ENCODE results near the gene RNF19B.

DNA sequence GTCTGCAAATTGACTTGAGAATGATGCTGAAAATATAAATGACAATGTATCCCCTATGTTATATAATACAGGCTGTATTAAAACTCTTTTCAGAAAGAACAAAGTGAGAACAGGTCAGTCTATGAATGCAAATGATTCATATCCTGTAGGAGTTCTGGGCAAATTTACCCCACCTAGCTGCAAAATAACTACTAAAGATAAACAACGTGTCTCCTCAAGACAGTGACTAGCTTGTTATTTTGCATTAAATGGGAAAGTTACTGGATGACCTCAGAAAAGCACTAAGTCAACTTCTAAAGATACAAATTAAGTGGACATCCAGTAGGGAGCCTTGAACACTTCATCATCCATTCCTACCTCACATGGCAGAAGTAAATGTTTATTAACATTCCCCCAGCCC lies 11.1 kb downstream of the RNF19B start:
- TF ChIP-seq, protein P1, sequence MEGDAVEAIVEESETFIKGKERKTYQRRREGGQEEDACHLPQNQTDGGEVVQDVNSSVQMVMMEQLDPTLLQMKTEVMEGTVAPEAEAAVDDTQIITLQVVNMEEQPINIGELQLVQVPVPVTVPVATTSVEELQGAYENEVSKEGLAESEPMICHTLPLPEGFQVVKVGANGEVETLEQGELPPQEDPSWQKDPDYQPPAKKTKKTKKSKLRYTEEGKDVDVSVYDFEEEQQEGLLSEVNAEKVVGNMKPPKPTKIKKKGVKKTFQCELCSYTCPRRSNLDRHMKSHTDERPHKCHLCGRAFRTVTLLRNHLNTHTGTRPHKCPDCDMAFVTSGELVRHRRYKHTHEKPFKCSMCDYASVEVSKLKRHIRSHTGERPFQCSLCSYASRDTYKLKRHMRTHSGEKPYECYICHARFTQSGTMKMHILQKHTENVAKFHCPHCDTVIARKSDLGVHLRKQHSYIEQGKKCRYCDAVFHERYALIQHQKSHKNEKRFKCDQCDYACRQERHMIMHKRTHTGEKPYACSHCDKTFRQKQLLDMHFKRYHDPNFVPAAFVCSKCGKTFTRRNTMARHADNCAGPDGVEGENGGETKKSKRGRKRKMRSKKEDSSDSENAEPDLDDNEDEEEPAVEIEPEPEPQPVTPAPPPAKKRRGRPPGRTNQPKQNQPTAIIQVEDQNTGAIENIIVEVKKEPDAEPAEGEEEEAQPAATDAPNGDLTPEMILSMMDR (IDR thresholded peaks at IDR 0.05) = no peak
- TF ChIP-seq POLR2A (IDR thresholded peaks at IDR 0.05) = no peak

All from body of pancreas (tissue), 4 donors.